HAP-1 (cell line): ENCODE data around the gene PRKCH.

Source experiments
- DNase-seq, 2 experiments: peaks; one replicate each; pipeline ENCODE4 v3.0.0-alpha.2; 2016 to 2020; ENCODE audit warnings: low spot score in 2 of 2
- H3K27me3 ChIP-seq: fragments of 250-450 bp; sonication (Bioruptor Pico); 2 replicates; pipeline ENCODE4 v1.5.1; 2020; ENCODE audit warnings: low read depth, mild to moderate bottlenecking, moderate library complexity
- H3K36me3 ChIP-seq: fragments of 250-450 bp; sonication (Bioruptor Pico); replicated peaks from 2 replicates; pipeline ENCODE4 v1.5.1; 2020; ENCODE audit warnings: mild to moderate bottlenecking
- H3K4me1 ChIP-seq: fragments of 250-450 bp; sonication (Bioruptor Pico); 2 replicates; pipeline ENCODE4 v1.5.1; 2020; ENCODE audit warnings: mild to moderate bottlenecking
- H3K4me3 ChIP-seq: fragments of 250-450 bp; sonication (Bioruptor Pico); 2 replicates; pipeline ENCODE4 v1.5.1; 2020; ENCODE audit warnings: mild to moderate bottlenecking, moderate library complexity
- H3K9me3 ChIP-seq: fragments of 250-450 bp; sonication (Bioruptor Pico); 2 replicates; pipeline ENCODE4 v1.5.1; 2020; ENCODE audit warnings: mild to moderate bottlenecking, moderate library complexity
- in situ Hi-C: fragments of 300-500 bp; cut with MboI; formaldehyde crosslinking; loops from 3 replicates; pipeline ENCODE4 v1.14.3; 2020; ENCODE audit warnings: low sequenced_read_pairs, inconsistent platforms, mixed read lengths

PRKCH gene

GRCh38 chr14:61320806-61321384, 484 bp upstream of the PRKCH start:
- peaks cover 28% of the 10 kb centered on the region for H3K27me3 ChIP-seq
- no peaks in the 10 kb centered on the region for H3K9me3 ChIP-seq
- H3K4me1 ChIP-seq: peaks cover 3% of the 10 kb centered on the region; the same call in 1 of the 2 replicates
- peak overlapping the region; percentile 31 for H3K4me3 ChIP-seq
- DNase-seq: no peak
- no peaks in the 10 kb centered on the region for H3K36me3 ChIP-seq
- in situ Hi-C loops: no loop called here

- in situ Hi-C loops: no loop called here
- Histone ChIP-seq H3K36me3 (no peaks in the 10 kb centered on the region), H3K4me3 (peak overlapping the region; percentile 31), H3K27me3 (peaks cover 28% of the 10 kb centered on the region), H3K4me1 (peaks cover 3% of the 10 kb centered on the region; the same call in 1 of the 2 replicates), H3K9me3 (no peaks in the 10 kb centered on the region)
- no peak for DNase-seq
Measured at GRCh38 chr14:61322011-61322798, 826 bp downstream of the PRKCH start.

- Histone ChIP-seq H3K4me1 (peaks cover 3% of the 10 kb centered on the region; the same call in 1 of the 2 replicates), H3K36me3 (no peaks in the 10 kb centered on the region), H3K27me3 (peaks cover 28% of the 10 kb centered on the region), H3K9me3 (no peaks in the 10 kb centered on the region), H3K4me3 (no peak overlapping the region)
- in situ Hi-C loops: no loop called here
- DNase-seq: no peak
Measured at GRCh38 chr14:61322799-61323290, 1.5 kb downstream of the PRKCH start.

GRCh38 chr14:61323970-61324369, 2.6 kb downstream of the PRKCH start:
- Histone ChIP-seq H3K4me3 (no peak overlapping the region), H3K9me3 (no peaks in the 10 kb centered on the region), H3K36me3 (no peaks in the 10 kb centered on the region), H3K27me3 (peaks cover 28% of the 10 kb centered on the region), H3K4me1 (peaks cover 3% of the 10 kb centered on the region; the same call in 1 of the 2 replicates)
- in situ Hi-C loops: no loop called here
- DNase-seq: no peak

GRCh38 chr14:61325166-61325565, 3.8 kb downstream of the PRKCH start:
- peaks cover 28% of the 10 kb centered on the region for H3K27me3 ChIP-seq
- H3K36me3 ChIP-seq: no peaks in the 10 kb centered on the region
- in situ Hi-C loops: no loop called here
- no peaks in the 10 kb centered on the region for H3K9me3 ChIP-seq
- H3K4me3 ChIP-seq: no peak overlapping the region
- H3K4me1 ChIP-seq: peaks cover 3% of the 10 kb centered on the region; the same call in 1 of the 2 replicates
- no peak for DNase-seq

- H3K9me3 ChIP-seq: no peaks in the 10 kb centered on the region
- no peak overlapping the region for H3K4me3 ChIP-seq
- H3K36me3 ChIP-seq: no peaks in the 10 kb centered on the region
- peaks cover 3% of the 10 kb centered on the region; the same call in 1 of the 2 replicates for H3K4me1 ChIP-seq
- no peak for DNase-seq
- peaks cover 28% of the 10 kb centered on the region for H3K27me3 ChIP-seq
- in situ Hi-C loops: no loop called here
Measured at GRCh38 chr14:61326146-61326545, 4.8 kb downstream of the PRKCH start.

- in situ Hi-C loops: no loop called here
- Histone ChIP-seq H3K9me3 (no peaks in the 10 kb centered on the region), H3K27me3 (peaks cover 24% of the 10 kb centered on the region), H3K36me3 (no peaks in the 10 kb centered on the region), H3K4me3 (no peak overlapping the region), H3K4me1 (peaks cover 3% of the 10 kb centered on the region; the same call in 1 of the 2 replicates)
- no peak for DNase-seq
Measured at GRCh38 chr14:61326847-61327246, 5.5 kb downstream of the PRKCH start.

GRCh38 chr14:61328626-61329262, 7.4 kb downstream of the PRKCH start:
- DNase-seq: no peak
- Histone ChIP-seq H3K27me3 (peaks cover 6% of the 10 kb centered on the region), H3K4me3 (no peak overlapping the region), H3K36me3 (no peaks in the 10 kb centered on the region), H3K4me1 (no peaks in the 10 kb centered on the region), H3K9me3 (no peaks in the 10 kb centered on the region)
- in situ Hi-C loops: no loop called here

- in situ Hi-C loops: no loop called here
- H3K36me3 ChIP-seq: no peaks in the 10 kb centered on the region
- DNase-seq: no peak
- no peaks in the 10 kb centered on the region; the same call in 1 of the 2 replicates for H3K27me3 ChIP-seq
- no peaks in the 10 kb centered on the region for H3K4me1 ChIP-seq
- no peak overlapping the region for H3K4me3 ChIP-seq
- no peaks in the 10 kb centered on the region for H3K9me3 ChIP-seq
Measured at GRCh38 chr14:61329478-61330051, 8.2 kb downstream of the PRKCH start.

- no peaks in the 10 kb centered on the region for H3K4me1 ChIP-seq
- H3K27me3 ChIP-seq: no peaks in the 10 kb centered on the region; the same call in 1 of the 2 replicates
- H3K36me3 ChIP-seq: no peaks in the 10 kb centered on the region
- in situ Hi-C loops: no loop called here
- no peak overlapping the region for H3K4me3 ChIP-seq
- no peaks in the 10 kb centered on the region for H3K9me3 ChIP-seq
- DNase-seq: no peak
Measured at GRCh38 chr14:61330511-61330910, 9.1 kb downstream of the PRKCH start.

- no peaks in the 10 kb centered on the region for H3K9me3 ChIP-seq
- no peaks in the 10 kb centered on the region for H3K4me1 ChIP-seq
- in situ Hi-C loops: no loop called here
- H3K36me3 ChIP-seq: no peaks in the 10 kb centered on the region
- no peak overlapping the region for H3K4me3 ChIP-seq
- no peaks in the 10 kb centered on the region for H3K27me3 ChIP-seq
- DNase-seq: no peak
Measured at GRCh38 chr14:61331992-61332657, 10.7 kb downstream of the PRKCH start.

- in situ Hi-C loops: no loop called here
- no peak overlapping the region for H3K4me3 ChIP-seq
- no peaks in the 10 kb centered on the region for H3K9me3 ChIP-seq
- no peaks in the 10 kb centered on the region for H3K4me1 ChIP-seq
- DNase-seq: no peak
- no peaks in the 10 kb centered on the region for H3K36me3 ChIP-seq
- H3K27me3 ChIP-seq: no peaks in the 10 kb centered on the region
Measured at GRCh38 chr14:61332658-61333029, 11.3 kb downstream of the PRKCH start.

GRCh38 chr14:61333087-61333486, 11.7 kb downstream of the PRKCH start:
- no peak overlapping the region for H3K4me3 ChIP-seq

More at GRCh38 chr14:61333087-61333486, 11.7 kb downstream of the PRKCH start:
- DNase-seq: no peak
- H3K36me3 ChIP-seq: no peaks in the 10 kb centered on the region
- in situ Hi-C loops: no loop called here
- no peaks in the 10 kb centered on the region for H3K4me1 ChIP-seq
- H3K27me3 ChIP-seq: no peaks in the 10 kb centered on the region
- H3K9me3 ChIP-seq: no peaks in the 10 kb centered on the region
